Cardiac fibroblast (primary cell): ENCODE measurements around the gene SPECC1.
"Not testable (repeated sequence)": the region's sequence is repeated elsewhere in the genome, so short reads cannot be mapped to it uniquely, and the experiment has no call there.

Experiments
- DNase-seq, 2 donors: peaks; one replicate each; pipeline versions ENCODE4 v3.0.0 to v3.0.0-alpha.2; 2010; ENCODE audit warnings: low read depth in 2 of 2
- H3K4me3 ChIP-seq, 2 donors: replicated peaks in 1 of 2; 1 replicate in 1 of 2; 2 replicates in 1 of 2; pipeline ENCODE4 v1.5.1; 2011; ENCODE audit warnings: low read depth in 2 of 2, low read length in 2 of 2, mild to moderate bottlenecking in 2 of 2, moderate library complexity in 1 of 2
- TF ChIP-seq, protein P1 (sequence below): IDR thresholded peaks from one replicate; pipeline ENCODE4 v1.5.1; 2011; ENCODE audit warnings: low read depth, mild to moderate bottlenecking, low read length, inconsistent platforms

SPECC1 gene

DNA sequence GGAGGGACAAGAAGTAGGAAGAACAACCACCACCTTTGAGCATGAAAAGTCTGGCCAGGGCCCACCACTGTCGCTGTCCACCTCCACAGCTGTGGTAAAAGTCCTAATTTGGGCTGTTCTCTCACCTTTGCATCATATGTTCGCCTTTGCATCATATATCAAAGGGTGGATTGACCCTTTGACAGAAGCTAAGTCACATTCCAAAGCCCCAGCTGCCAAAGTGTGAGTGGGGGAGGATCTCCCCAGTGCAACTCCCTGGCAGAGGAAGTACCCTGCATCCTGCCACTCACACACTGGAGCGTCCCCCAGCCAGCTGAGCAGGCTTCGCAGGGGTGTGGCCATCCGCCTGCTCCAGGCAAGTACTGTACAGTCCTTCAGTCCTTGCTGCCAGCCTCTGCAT is 12.7 kb upstream of the SPECC1 start:
- TF ChIP-seq, protein P1, sequence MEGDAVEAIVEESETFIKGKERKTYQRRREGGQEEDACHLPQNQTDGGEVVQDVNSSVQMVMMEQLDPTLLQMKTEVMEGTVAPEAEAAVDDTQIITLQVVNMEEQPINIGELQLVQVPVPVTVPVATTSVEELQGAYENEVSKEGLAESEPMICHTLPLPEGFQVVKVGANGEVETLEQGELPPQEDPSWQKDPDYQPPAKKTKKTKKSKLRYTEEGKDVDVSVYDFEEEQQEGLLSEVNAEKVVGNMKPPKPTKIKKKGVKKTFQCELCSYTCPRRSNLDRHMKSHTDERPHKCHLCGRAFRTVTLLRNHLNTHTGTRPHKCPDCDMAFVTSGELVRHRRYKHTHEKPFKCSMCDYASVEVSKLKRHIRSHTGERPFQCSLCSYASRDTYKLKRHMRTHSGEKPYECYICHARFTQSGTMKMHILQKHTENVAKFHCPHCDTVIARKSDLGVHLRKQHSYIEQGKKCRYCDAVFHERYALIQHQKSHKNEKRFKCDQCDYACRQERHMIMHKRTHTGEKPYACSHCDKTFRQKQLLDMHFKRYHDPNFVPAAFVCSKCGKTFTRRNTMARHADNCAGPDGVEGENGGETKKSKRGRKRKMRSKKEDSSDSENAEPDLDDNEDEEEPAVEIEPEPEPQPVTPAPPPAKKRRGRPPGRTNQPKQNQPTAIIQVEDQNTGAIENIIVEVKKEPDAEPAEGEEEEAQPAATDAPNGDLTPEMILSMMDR: no peak
- DNase-seq: no peak

GRCh38 chr17:20008242-20009051 is 712 bp upstream of the SPECC1 start:
- TF ChIP-seq, protein P1: no peak
- H3K4me3 ChIP-seq: peak overlapping the region; percentile 62 to 63
- no peak for DNase-seq

More for the DNA sequence above, 12.7 kb upstream of the SPECC1 start:
- H3K4me3 ChIP-seq: no peak overlapping the region

GRCh38 chr17:20009052-20009301 is 182 bp upstream of the SPECC1 start:
- TF ChIP-seq, protein P1: no peak
- H3K4me3 ChIP-seq: peak overlapping the region; percentile 62 to 63
- no peak for DNase-seq

DNA sequence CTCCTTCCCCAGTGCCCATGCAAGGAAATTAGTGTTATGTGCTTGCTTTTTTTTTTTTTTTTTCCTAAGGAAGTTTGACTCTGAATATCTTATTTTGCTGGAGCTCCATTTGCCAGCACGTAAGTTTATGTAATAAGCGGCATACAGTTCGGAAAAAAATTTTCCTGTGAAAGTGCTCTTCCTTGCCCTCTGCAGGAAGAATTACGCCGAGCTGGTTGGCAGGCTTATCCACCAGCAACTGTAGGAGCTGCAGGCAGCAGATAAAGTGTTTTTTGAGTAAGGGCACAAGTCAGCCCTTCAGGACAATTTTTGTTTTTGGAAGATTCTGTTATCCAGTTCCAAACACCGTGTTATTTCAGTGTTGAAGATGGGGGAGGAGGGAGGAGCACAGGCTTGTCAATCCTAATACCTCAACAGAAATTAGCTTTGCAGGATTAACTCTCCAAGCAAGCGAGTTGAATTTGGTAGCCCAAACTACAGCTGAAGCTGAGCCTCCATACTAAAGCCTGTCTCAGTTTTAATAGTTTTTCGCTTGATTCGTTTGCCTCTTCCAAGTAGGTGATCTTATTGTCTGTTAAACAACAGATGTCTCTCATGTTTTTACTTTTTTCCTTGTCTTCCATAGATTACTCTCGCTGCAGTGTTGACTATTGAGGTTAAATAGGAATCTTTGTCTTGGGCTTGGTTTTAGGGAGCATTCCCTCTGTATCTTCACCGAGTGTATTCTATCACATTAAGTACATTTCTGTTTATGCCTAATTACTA is 1.1 kb downstream of the SPECC1 start:
- H3K4me3 ChIP-seq: peak overlapping the region; percentile 18 to 43
- TF ChIP-seq, protein P1: peak; percentile 59
- DNase-seq: peak; percentile 66 to 80

- DNase-seq: no peak
- no peak overlapping the region for H3K4me3 ChIP-seq
- TF ChIP-seq, protein P1: no peak
These were observed 1.8 kb downstream of the SPECC1 start for GRCh38 chr17:20010936-20011335.

DNA sequence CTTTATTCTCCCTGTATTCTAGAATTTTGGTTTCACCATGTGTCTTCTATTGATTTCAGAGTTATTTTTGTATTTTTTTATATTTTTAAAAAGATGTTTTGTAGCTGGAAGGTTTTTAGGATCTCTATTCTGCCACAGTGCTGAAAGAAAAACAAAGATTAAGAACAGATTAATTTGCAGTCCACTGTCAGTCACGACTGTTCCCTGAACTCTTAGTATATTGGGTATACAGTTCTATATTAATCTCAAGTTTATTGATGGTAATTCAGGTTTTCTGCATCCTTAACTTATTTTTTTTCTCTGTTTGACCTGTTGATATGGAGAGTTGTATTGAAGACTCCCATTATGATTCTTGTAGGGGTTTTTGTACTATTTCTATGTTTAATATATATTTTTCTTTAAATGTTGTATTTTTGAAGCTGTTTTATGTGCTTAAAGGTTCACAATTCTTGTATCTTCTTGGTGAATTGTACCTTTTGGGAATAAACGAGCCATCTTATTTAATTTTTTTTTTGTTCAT is 2.9 kb downstream of the SPECC1 start:
- no peak for DNase-seq
- TF ChIP-seq, protein P1: no peak

DNA sequence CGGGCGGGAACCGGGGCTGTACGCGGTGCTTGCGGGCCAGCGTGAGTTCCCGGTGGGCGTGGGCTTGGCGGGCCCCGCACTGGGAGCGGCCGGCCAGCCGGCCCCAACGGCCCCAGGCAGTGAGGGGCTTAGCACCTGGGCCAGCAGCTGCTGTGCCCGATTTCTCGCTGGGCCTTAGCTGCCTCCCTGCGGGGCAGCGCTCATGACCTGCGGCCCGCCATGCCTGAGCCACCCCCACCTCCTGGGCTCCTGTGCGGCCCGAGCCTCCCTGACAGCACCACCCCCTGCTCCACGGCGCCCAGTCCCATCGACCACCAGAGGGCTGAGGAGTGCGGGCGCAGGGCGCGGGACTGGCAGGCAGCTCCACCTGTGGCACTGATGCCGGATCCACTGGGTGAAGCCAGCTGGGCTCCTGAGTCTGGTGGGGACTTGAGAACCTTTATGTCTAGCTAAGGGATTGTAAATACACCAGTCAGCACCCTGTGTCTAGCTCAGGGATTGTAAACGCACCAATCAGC is 7.4 kb downstream of the SPECC1 start:
- DNase-seq, H3K4me3 ChIP-seq: not testable (repeated sequence)

More for the DNA sequence above, 2.9 kb downstream of the SPECC1 start:
- H3K4me3 ChIP-seq: no peak overlapping the region
